OCI-LY1 (cell line): ENCODE data around the gene SPARC.

Experiments
- CTCF ChIP-seq: fragments of 200-600 bp; sonication (generic), shearing (Covaris generic); IDR thresholded peaks from 2 replicates; pipeline ENCODE4 v1.5.1; 2017; ENCODE audit warnings: mild to moderate bottlenecking, antibody characterized with exemption, low read length, moderate library complexity, mixed read lengths
- EZH2 ChIP-seq: fragments of 200-600 bp; sonication (generic), shearing (Covaris generic); IDR thresholded peaks from 2 replicates; pipeline ENCODE4 v1.8.0; 2017; ENCODE audit warnings: borderline replicate concordance, mixed run types, mild to moderate bottlenecking, antibody characterized with exemption, low read length, moderate library complexity, mixed read lengths

- no peak for TF ChIP-seq CTCF
- TF ChIP-seq EZH2, result no peak
Observed at GRCh38 chr5:151673421-151673820, 13.3 kb downstream of the SPARC start.
